HEK293 (cell line): ENCODE results near the gene DUOX1.

Source experiments
- CTCF ChIP-seq: fragments of 450-650 bp; formaldehyde crosslinking; IDR thresholded peaks from 2 replicates; pipeline ENCODE4 v1.5.1; 2016; ENCODE audit warnings: missing biosample characterization, missing genetic modification characterization
- GLI4 ChIP-seq: fragments of 450-650 bp; formaldehyde crosslinking; IDR thresholded peaks from 2 replicates; pipeline ENCODE4 v1.5.1; 2016; ENCODE audit warnings: missing biosample characterization, missing genetic modification characterization
- GLIS1 ChIP-seq: fragments of 450-650 bp; formaldehyde crosslinking; IDR thresholded peaks from 2 replicates; pipeline ENCODE4 v1.5.1; 2016; ENCODE audit warnings: missing biosample characterization, missing genetic modification characterization
- KLF1 ChIP-seq: fragments of 450-650 bp; formaldehyde crosslinking; IDR thresholded peaks from 2 replicates; pipeline ENCODE4 v1.5.1; 2016; ENCODE audit warnings: missing biosample characterization, missing genetic modification characterization
- KLF9 ChIP-seq: fragments of 450-650 bp; formaldehyde crosslinking; IDR thresholded peaks from 2 replicates; pipeline ENCODE4 v1.5.1; 2016; ENCODE audit warnings: missing biosample characterization, missing genetic modification characterization, low read depth
- MEIS1 ChIP-seq: sonication (generic); formaldehyde crosslinking; IDR thresholded peaks from 2 replicates; pipeline ENCODE4 v1.8.1; 2022; ENCODE audit warnings: missing genetic modification reagents, mild to moderate bottlenecking, borderline replicate concordance
- PRDM2 ChIP-seq: fragments of 450-650 bp; formaldehyde crosslinking; IDR thresholded peaks from 2 replicates; pipeline ENCODE4 v1.5.1; 2016; ENCODE audit warnings: missing biosample characterization, missing genetic modification characterization, borderline replicate concordance
- ZBTB20 ChIP-seq: fragments of 450-650 bp; formaldehyde crosslinking; IDR thresholded peaks from 2 replicates; pipeline ENCODE4 v1.5.1; 2016; ENCODE audit warnings: missing biosample characterization, missing genetic modification characterization
- ZBTB21 ChIP-seq: fragments of 450-650 bp; formaldehyde crosslinking; IDR thresholded peaks from 2 replicates; pipeline ENCODE4 v1.5.1; 2017; ENCODE audit warnings: missing biosample characterization, missing genetic modification characterization
- ZBTB48 ChIP-seq: fragments of 450-650 bp; formaldehyde crosslinking; IDR thresholded peaks from 2 replicates; pipeline ENCODE4 v1.5.1; 2016; ENCODE audit warnings: missing biosample characterization, missing genetic modification characterization
- ZNF174 ChIP-seq: fragments of 450-650 bp; formaldehyde crosslinking; IDR thresholded peaks from 2 replicates; pipeline ENCODE4 v1.5.0; 2017; ENCODE audit warnings: missing biosample characterization, mild to moderate bottlenecking, missing genetic modification characterization
- ZNF19 ChIP-seq: fragments of 450-650 bp; formaldehyde crosslinking; IDR thresholded peaks from 2 replicates; pipeline ENCODE4; 2016; ENCODE audit warnings: missing biosample characterization, missing genetic modification characterization, low read depth
- ZNF404 ChIP-seq: fragments of 450-650 bp; formaldehyde crosslinking; IDR thresholded peaks from 2 replicates; pipeline ENCODE4 v1.5.1; 2017; ENCODE audit warnings: missing biosample characterization, missing genetic modification characterization
- ZNF426 ChIP-seq: fragments of 450-650 bp; formaldehyde crosslinking; IDR thresholded peaks from 2 replicates; pipeline ENCODE4 v1.5.1; 2017; ENCODE audit warnings: missing biosample characterization, missing genetic modification characterization, mild to moderate bottlenecking, inconsistent platforms, moderate library complexity
- ZNF514 ChIP-seq: fragments of 450-650 bp; formaldehyde crosslinking; IDR thresholded peaks from 2 replicates; pipeline ENCODE4 v1.5.1; 2016; ENCODE audit warnings: missing biosample characterization, missing genetic modification characterization
- ZNF518A ChIP-seq: fragments of 450-650 bp; formaldehyde crosslinking; conservative IDR thresholded peaks from 2 replicates; pipeline ENCODE4 v1.5.1; 2016; ENCODE audit warnings: low read depth, missing biosample characterization, missing genetic modification characterization
- ZNF558 ChIP-seq: fragments of 450-650 bp; formaldehyde crosslinking; IDR thresholded peaks from 2 replicates; pipeline ENCODE4 v1.5.1; 2016; ENCODE audit warnings: missing biosample characterization, missing genetic modification characterization
- ZNF596 ChIP-seq: fragments of 450-650 bp; IDR thresholded peaks from 2 replicates; pipeline ENCODE4 v1.5.0; 2018; ENCODE audit warnings: missing biosample characterization, mild to moderate bottlenecking, missing genetic modification characterization, moderate library complexity
- ZNF792 ChIP-seq: fragments of 450-650 bp; formaldehyde crosslinking; IDR thresholded peaks from 2 replicates; pipeline ENCODE4 v1.5.1; 2016; ENCODE audit warnings: missing biosample characterization, missing genetic modification characterization
- TF ChIP-seq, protein P1 (sequence below): fragments of 450-650 bp; formaldehyde crosslinking; IDR thresholded peaks from 2 replicates; pipeline ENCODE4 v1.5.1; 2017; ENCODE audit warnings: missing biosample characterization, mild to moderate bottlenecking, missing genetic modification characterization, moderate library complexity
- TF ChIP-seq, protein P2 (sequence below): fragments of 450-650 bp; formaldehyde crosslinking; IDR thresholded peaks from 2 replicates; pipeline ENCODE4 v1.5.1; 2016; ENCODE audit warnings: missing biosample characterization, missing genetic modification characterization
- TF ChIP-seq, protein P3 (sequence below): fragments of 450-650 bp; formaldehyde crosslinking; IDR thresholded peaks from 2 replicates; pipeline ENCODE4 v1.5.1; 2016; ENCODE audit warnings: missing biosample characterization, missing genetic modification characterization
- TF ChIP-seq, protein P4 (sequence below): fragments of 450-650 bp; formaldehyde crosslinking; IDR thresholded peaks from 2 replicates; pipeline ENCODE4 v1.5.1; 2016; ENCODE audit warnings: missing biosample characterization, missing genetic modification characterization

The DUOX1 gene

DNA sequence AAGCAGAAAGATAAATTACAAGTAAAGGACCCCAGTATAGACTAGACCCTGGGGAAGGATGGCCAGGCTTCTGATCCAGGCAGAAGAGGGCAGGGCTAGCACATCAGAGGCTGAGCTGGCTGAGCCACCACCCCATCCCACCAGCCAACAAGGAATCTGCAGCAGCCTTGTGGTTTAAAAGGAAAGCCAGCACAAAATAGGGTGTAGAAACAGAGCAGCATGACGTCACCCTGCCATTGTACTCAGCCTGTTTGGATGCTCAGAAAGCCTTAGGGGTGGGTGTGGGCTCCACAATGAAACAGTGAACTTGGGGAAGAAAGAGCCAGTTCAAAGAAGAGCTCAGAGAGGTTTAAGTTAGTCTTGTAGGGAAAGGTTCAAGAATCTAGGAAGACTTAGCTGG is 28.2 kb downstream of the DUOX1 start (continued):
- TF ChIP-seq ZNF518A (tag by site-specific recombination) (no peak), ZNF404 (tag by site-specific recombination) (no peak), ZBTB21 (peak; percentile 54), KLF9 (tag by site-specific recombination) (peak; percentile 85), ZNF19 (no peak), GLI4 (tag by site-specific recombination) (no peak), ZNF514 (tag by site-specific recombination) (no peak), ZNF792 (no peak), KLF1 (peak; percentile 88), GLIS1 (no peak), ZNF596 (tag by site-specific recombination) (no peak), ZNF426 (tag by site-specific recombination) (no peak), ZBTB48 (tag by site-specific recombination) (no peak), ZBTB20 (tag by site-specific recombination) (no peak), ZNF174 (tag by site-specific recombination) (no peak), MEIS1 (CRISPR knock-in tag) (no peak), ZNF558 (tag by site-specific recombination) (no peak), PRDM2 (tag by site-specific recombination) (no peak), CTCF (tag by site-specific recombination) (no peak)
- TF ChIP-seq, protein P1, sequence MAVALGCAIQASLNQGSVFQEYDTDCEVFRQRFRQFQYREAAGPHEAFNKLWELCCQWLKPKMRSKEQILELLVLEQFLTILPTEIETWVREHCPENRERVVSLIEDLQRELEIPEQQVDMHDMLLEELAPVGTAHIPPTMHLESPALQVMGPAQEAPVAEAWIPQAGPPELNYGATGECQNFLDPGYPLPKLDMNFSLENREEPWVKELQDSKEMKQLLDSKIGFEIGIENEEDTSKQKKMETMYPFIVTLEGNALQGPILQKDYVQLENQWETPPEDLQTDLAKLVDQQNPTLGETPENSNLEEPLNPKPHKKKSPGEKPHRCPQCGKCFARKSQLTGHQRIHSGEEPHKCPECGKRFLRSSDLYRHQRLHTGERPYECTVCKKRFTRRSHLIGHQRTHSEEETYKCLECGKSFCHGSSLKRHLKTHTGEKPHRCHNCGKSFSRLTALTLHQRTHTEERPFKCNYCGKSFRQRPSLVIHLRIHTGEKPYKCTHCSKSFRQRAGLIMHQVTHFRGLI: no peak
- TF ChIP-seq, protein P2, sequence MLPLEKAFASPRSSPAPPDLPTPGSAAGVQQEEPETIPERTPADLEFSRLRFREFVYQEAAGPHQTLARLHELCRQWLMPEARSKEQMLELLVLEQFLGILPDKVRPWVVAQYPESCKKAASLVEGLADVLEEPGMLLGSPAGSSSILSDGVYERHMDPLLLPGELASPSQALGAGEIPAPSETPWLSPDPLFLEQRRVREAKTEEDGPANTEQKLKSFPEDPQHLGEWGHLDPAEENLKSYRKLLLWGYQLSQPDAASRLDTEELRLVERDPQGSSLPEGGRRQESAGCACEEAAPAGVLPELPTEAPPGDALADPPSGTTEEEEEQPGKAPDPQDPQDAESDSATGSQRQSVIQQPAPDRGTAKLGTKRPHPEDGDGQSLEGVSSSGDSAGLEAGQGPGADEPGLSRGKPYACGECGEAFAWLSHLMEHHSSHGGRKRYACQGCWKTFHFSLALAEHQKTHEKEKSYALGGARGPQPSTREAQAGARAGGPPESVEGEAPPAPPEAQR (tag by site-specific recombination): no peak
- TF ChIP-seq, protein P3, sequence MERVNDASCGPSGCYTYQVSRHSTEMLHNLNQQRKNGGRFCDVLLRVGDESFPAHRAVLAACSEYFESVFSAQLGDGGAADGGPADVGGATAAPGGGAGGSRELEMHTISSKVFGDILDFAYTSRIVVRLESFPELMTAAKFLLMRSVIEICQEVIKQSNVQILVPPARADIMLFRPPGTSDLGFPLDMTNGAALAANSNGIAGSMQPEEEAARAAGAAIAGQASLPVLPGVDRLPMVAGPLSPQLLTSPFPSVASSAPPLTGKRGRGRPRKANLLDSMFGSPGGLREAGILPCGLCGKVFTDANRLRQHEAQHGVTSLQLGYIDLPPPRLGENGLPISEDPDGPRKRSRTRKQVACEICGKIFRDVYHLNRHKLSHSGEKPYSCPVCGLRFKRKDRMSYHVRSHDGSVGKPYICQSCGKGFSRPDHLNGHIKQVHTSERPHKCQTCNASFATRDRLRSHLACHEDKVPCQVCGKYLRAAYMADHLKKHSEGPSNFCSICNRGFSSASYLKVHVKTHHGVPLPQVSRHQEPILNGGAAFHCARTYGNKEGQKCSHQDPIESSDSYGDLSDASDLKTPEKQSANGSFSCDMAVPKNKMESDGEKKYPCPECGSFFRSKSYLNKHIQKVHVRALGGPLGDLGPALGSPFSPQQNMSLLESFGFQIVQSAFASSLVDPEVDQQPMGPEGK: no peak
- TF ChIP-seq, protein P4, sequence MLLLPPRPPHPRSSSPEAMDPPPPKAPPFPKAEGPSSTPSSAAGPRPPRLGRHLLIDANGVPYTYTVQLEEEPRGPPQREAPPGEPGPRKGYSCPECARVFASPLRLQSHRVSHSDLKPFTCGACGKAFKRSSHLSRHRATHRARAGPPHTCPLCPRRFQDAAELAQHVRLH (tag by site-specific recombination): no peak
